Sigmoid colon (tissue), 7 donors: Measurements from ENCODE around the gene ELAVL2. TPM values are rescaled to one million over a fixed set of nuclear protein-coding genes. Genes with fewer than 3 reads are reported as not detected.
A peak's percentile ranks its signal among the peaks of the same experiment; 100 is the strongest.

ENCODE experiments used
- DNase-seq: peaks from one replicate; pipeline ENCODE4 v3.0.0-alpha.2; 2019
- H3K27ac ChIP-seq, 4 donors: fragments of 200-600 bp; sonication (generic); one replicate each; pipeline ENCODE4 v1.5.1; 2016 to 2019; ENCODE audit warnings: mild to moderate bottlenecking in 1 of 4
- H3K27me3 ChIP-seq, 3 donors: fragments of 200-600 bp; sonication (generic); one replicate each; pipeline ENCODE4 v1.5.1; 2019; ENCODE audit warnings: mild to moderate bottlenecking in 1 of 3
- H3K36me3 ChIP-seq, 4 donors: fragments of 200-600 bp; sonication (generic); one replicate each; pipeline ENCODE4 v1.5.1; 2016 to 2019
- H3K4me1 ChIP-seq, 4 donors: fragments of 200-600 bp; sonication (generic); one replicate each; pipeline ENCODE4 v1.5.1; 2017 to 2019
- H3K4me3 ChIP-seq, 4 donors: fragments of 200-600 bp; sonication (generic); one replicate each; pipeline ENCODE4 v1.5.1; 2017 to 2019; ENCODE audit warnings: mild to moderate bottlenecking in 2 of 4, moderate library complexity in 1 of 4
- H3K9me3 ChIP-seq, 4 donors: fragments of 200-600 bp in 3 of 4; sonication (generic) in 3 of 4; one replicate each; pipeline versions ENCODE4 v1.5.1 to v1.6.1; 2013 to 2019
- CTCF ChIP-seq, 4 experiments: fragments of 450-650 bp in 3 of 4; fragments of 200-600 bp in 1 of 4; IDR thresholded peaks; one replicate each; pipeline ENCODE4 v1.5.1; 2016 to 2019; ENCODE audit warnings: antibody characterized with exemption in 4 of 4, mild to moderate bottlenecking in 3 of 4, moderate library complexity in 2 of 4
- EP300 ChIP-seq, 4 donors: sonication (generic); formaldehyde crosslinking; IDR thresholded peaks; one replicate each; pipeline ENCODE4 v1.6.1; 2017; ENCODE audit warnings: antibody characterized with exemption in 4 of 4
- POLR2A ChIP-seq, 2 donors: fragments of 450-650 bp; IDR thresholded peaks; one replicate each; pipeline ENCODE4 v1.6.1; 2016; ENCODE audit warnings: antibody characterized with exemption in 2 of 2, mild to moderate bottlenecking in 2 of 2, moderate library complexity in 2 of 2
- POLR2AphosphoS5 ChIP-seq, 4 donors: sonication (generic); formaldehyde crosslinking; IDR thresholded peaks; one replicate each; pipeline ENCODE4 v1.6.1; 2017; ENCODE audit warnings: antibody characterized with exemption in 4 of 4
- WGBS, 2 donors: extraction: QIAGEN DNeasy Blood & Tissue Kit; methylation state at CpG; one replicate each; pipeline ENCODE4 v1.1.7; 2013; 5-methylcytosine and 5-hydroxymethylcytosine counted together
- intact Hi-C: fragments of 100-400 bp; cut with DNase I; formaldehyde crosslinking; loops from one replicate; pipeline ENCODE4 v1.15.1; 2023
- polyA plus RNA-seq, 3 donors: library from polyadenylated mRNA; stranded (reverse); fragments of 200-250 nt; gene quantifications; one replicate each; pipeline ENCODE4 v1.2.3, GENCODE V29; 2013
- total RNA-seq, 4 donors: library from RNA; depleted of rRNA; stranded (reverse); fragments of >200 nt; gene quantifications; one replicate each; pipeline ENCODE4 v1.1.0, GENCODE V29; 2016
- donor health status: healthy with polysubstance abuse.
- donor health status: Bipolar disorder and iron deficiency.
- donor health status: healthy.

Gene ELAVL2
- total and polyA plus RNA-seq, 7 donors = 0.16 to 0.36 (median 0.22) TPM; not detected in 4

- intact Hi-C loops = no loop called here
- no peaks in the 10 kb centered on the region for H3K9me3 ChIP-seq
- H3K4me3 ChIP-seq = peak overlapping the region in 3 of 4 donors; percentile 30 to 50 (median 35)
- 0 to 3% methylated on average over 16 to 17 of the region's 17 CpGs for WGBS, 2 donors
- H3K4me1 ChIP-seq = peaks cover 0 to 20% (median 19%) of the 10 kb centered on the region in 4 donors
- no peak overlapping the region for H3K27ac ChIP-seq
- peaks cover 0 to 61% (median 36%) of the 10 kb centered on the region in 3 donors for H3K27me3 ChIP-seq
- H3K36me3 ChIP-seq = no peaks in the 10 kb centered on the region
- TF ChIP-seq EP300 (IDR thresholded peaks at IDR 0.05) (no peak), POLR2A (IDR thresholded peaks at IDR 0.05) (no peak), CTCF (IDR thresholded peaks at IDR 0.05) (no peak), POLR2AphosphoS5 (IDR thresholded peaks at IDR 0.05) (no peak)
- no peak for DNase-seq
Observed at GRCh38 chr9:23850242-23850689, 24.2 kb upstream of the ELAVL2 start.

- H3K36me3 ChIP-seq = no peaks in the 10 kb centered on the region
- no peak overlapping the region for H3K4me3 ChIP-seq
- H3K27me3 ChIP-seq = peaks cover 0 to 61% (median 36%) of the 10 kb centered on the region in 3 donors
- no peak for DNase-seq
- peaks cover 0 to 20% (median 19%) of the 10 kb centered on the region in 4 donors for H3K4me1 ChIP-seq
- no peak for TF ChIP-seq CTCF (IDR thresholded peaks at IDR 0.05)
- TF ChIP-seq POLR2AphosphoS5 (IDR thresholded peaks at IDR 0.05) = no peak
- TF ChIP-seq EP300 (IDR thresholded peaks at IDR 0.05) = no peak
- TF ChIP-seq POLR2A (IDR thresholded peaks at IDR 0.05) = no peak
- no peak overlapping the region for H3K27ac ChIP-seq
- WGBS, 2 donors = 8 to 9% methylated on average over 11 of the region's 11 CpGs
- intact Hi-C loops = no loop called here
- H3K9me3 ChIP-seq = no peaks in the 10 kb centered on the region
Observed at GRCh38 chr9:23849379-23850035, 23.5 kb upstream of the ELAVL2 start.

GRCh38 chr9:23842565-23843129 is 16.6 kb upstream of the ELAVL2 start:
- intact Hi-C loops = no loop called here
- H3K4me1 ChIP-seq = no peaks in the 10 kb centered on the region
- no peak overlapping the region for H3K4me3 ChIP-seq
- no peak for DNase-seq
- WGBS, 2 donors = 83 to 84% methylated on average over 1 of the region's 1 CpG
- no peaks in the 10 kb centered on the region for H3K36me3 ChIP-seq
- H3K27ac ChIP-seq = no peak overlapping the region
- no peaks in the 10 kb centered on the region for H3K9me3 ChIP-seq
- peaks cover 0 to 10% (median 0%) of the 10 kb centered on the region in 3 donors for H3K27me3 ChIP-seq
- TF ChIP-seq POLR2AphosphoS5 (IDR thresholded peaks at IDR 0.05) = no peak
- TF ChIP-seq CTCF (IDR thresholded peaks at IDR 0.05) = no peak
- TF ChIP-seq POLR2A (IDR thresholded peaks at IDR 0.05) = no peak
- no peak for TF ChIP-seq EP300 (IDR thresholded peaks at IDR 0.05)

GRCh38 chr9:23841304-23841703 is 15.3 kb upstream of the ELAVL2 start:
- intact Hi-C loops = no loop called here
- TF ChIP-seq EP300 (IDR thresholded peaks at IDR 0.05) (no peak), POLR2AphosphoS5 (IDR thresholded peaks at IDR 0.05) (no peak), CTCF (IDR thresholded peaks at IDR 0.05) (no peak)
- no peak for DNase-seq

More at GRCh38 chr9:23841304-23841703, 15.3 kb upstream of the ELAVL2 start:
- Histone ChIP-seq H3K4me1 (no peaks in the 10 kb centered on the region), H3K4me3 (no peak overlapping the region), H3K36me3 (no peaks in the 10 kb centered on the region), H3K27ac (no peak overlapping the region), H3K27me3 (no peaks in the 10 kb centered on the region), H3K9me3 (no peaks in the 10 kb centered on the region)
- 53 to 72% methylated on average over 2 of the region's 2 CpGs for WGBS, 2 donors
